ENCODE measurements around the gene SHOX.
"Not testable (repeated sequence)": the region's sequence is repeated elsewhere in the genome, so short reads cannot be mapped to it uniquely, and the experiment has no call there.

DNA sequence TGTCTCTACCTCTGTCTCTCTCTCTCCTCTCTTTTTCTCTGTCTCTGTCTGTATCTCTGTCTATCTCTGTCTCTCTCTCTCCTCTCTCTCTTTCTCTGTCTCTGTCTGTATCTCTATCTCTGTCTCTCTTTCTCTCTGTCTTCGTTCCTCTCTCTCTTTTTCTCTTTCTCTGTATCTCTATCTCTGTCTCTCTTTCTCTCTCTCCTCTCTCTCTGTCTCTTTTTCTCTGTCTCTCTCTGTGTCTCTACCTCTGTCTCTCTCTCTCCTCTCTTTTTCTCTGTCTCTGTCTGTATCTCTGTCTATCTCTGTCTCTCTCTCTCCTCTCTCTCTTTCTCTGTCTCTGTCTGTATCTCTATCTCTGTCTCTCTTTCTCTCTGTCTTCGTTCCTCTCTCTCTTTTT, 4.5 kb upstream of the SHOX start:
- TF ChIP-seq, protein P1, sequence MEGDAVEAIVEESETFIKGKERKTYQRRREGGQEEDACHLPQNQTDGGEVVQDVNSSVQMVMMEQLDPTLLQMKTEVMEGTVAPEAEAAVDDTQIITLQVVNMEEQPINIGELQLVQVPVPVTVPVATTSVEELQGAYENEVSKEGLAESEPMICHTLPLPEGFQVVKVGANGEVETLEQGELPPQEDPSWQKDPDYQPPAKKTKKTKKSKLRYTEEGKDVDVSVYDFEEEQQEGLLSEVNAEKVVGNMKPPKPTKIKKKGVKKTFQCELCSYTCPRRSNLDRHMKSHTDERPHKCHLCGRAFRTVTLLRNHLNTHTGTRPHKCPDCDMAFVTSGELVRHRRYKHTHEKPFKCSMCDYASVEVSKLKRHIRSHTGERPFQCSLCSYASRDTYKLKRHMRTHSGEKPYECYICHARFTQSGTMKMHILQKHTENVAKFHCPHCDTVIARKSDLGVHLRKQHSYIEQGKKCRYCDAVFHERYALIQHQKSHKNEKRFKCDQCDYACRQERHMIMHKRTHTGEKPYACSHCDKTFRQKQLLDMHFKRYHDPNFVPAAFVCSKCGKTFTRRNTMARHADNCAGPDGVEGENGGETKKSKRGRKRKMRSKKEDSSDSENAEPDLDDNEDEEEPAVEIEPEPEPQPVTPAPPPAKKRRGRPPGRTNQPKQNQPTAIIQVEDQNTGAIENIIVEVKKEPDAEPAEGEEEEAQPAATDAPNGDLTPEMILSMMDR (IDR thresholded peaks at IDR 0.05; ENCODE audit: low read depth, low read length), result not testable (repeated sequence)
- TF ChIP-seq EZH2phosphoT487 (IDR thresholded peaks at IDR 0.05; ENCODE audit: low read depth), result not testable (repeated sequence)

Measured in OCI-LY3 (cell line).